HepG2 (cell line): Measurements from ENCODE around the gene NAXD. TPM values are rescaled to one million over a fixed set of nuclear protein-coding genes. Genes with fewer than 3 reads are reported as not detected.
A peak's percentile ranks its signal among the peaks of the same experiment; 100 is the strongest.

Experiments
- ATF5 ChIP-seq: sonication (generic); formaldehyde crosslinking; IDR thresholded peaks from 2 replicates; pipeline ENCODE4 v1.4.0; 2020; ENCODE audit warnings: mild to moderate bottlenecking, low read depth, missing genetic modification reagents
- CAMTA2 ChIP-seq: sonication (generic); formaldehyde crosslinking; IDR thresholded peaks from 2 replicates; pipeline ENCODE4 v1.4.0; 2020; ENCODE audit warnings: mild to moderate bottlenecking, missing genetic modification reagents, borderline replicate concordance
- ELF3 ChIP-seq: IDR thresholded peaks from 2 replicates; pipeline ENCODE4 v1.6.1; 2016; ENCODE audit warnings: missing genetic modification reagents, missing compliant biosample characterization
- IRF1 ChIP-seq: sonication (generic); formaldehyde crosslinking; IDR thresholded peaks from 2 replicates; pipeline ENCODE4 v1.4.0; 2020; ENCODE audit warnings: low read depth, mild to moderate bottlenecking, missing genetic modification reagents
- NCOA5 ChIP-seq: sonication (generic); formaldehyde crosslinking; IDR thresholded peaks from 2 replicates; pipeline ENCODE4 v1.4.0; 2020; ENCODE audit warnings: missing genetic modification reagents
- RAD51 ChIP-seq: fragments of 450-650 bp; IDR thresholded peaks from 2 replicates; pipeline ENCODE4 v1.6.1; 2016; ENCODE audit warnings: borderline replicate concordance
- SOX6 ChIP-seq, 2 experiments: fragments of 450-650 bp in 1 of 2; sonication (generic) in 1 of 2; formaldehyde crosslinking in 1 of 2; IDR thresholded peaks; 2 replicates each; pipeline versions ENCODE4 v1.4.0 to v1.6.1; 2017 to 2020; ENCODE audit warnings: antibody characterized with exemption in 1 of 2, mild to moderate bottlenecking in 1 of 2, missing genetic modification reagents in 1 of 2
- SP4 ChIP-seq: sonication (generic); formaldehyde crosslinking; IDR thresholded peaks from 2 replicates; pipeline ENCODE4 v1.8.1; 2023; ENCODE audit warnings: mild to moderate bottlenecking, missing genetic modification reagents
- TFE3 ChIP-seq: IDR thresholded peaks from 2 replicates; pipeline ENCODE4 v1.6.1; 2016
- ZBTB21 ChIP-seq: sonication (generic); formaldehyde crosslinking; IDR thresholded peaks from 2 replicates; pipeline ENCODE4 v1.4.0; 2020; ENCODE audit warnings: missing genetic modification reagents
- ZNF317 ChIP-seq: sonication (generic); formaldehyde crosslinking; IDR thresholded peaks from 2 replicates; pipeline ENCODE4 v1.5.0; 2020; ENCODE audit warnings: mild to moderate bottlenecking, missing genetic modification reagents
- ZNF616 ChIP-seq: sonication (generic); formaldehyde crosslinking; IDR thresholded peaks from 2 replicates; pipeline ENCODE4 v1.5.0; 2020; ENCODE audit warnings: low read depth, mild to moderate bottlenecking, missing genetic modification reagents
- polyA plus RNA-seq, 8 experiments: library from polyadenylated mRNA; depleted of rRNA in 3 of 8; stranded (reverse) in 7 of 8; unstranded in 1 of 8; fragments of >200 nt; fragmentation: Illumina TruSeq in 4 of 8; extraction: Trizol in 4 of 8; gene quantifications; 2 replicates each; pipeline versions ENCODE4 v1.2.1 to v1.2.3, GENCODE V29; 2011 to 2016; ENCODE audit warnings: low read depth in 4 of 8, missing spikeins in 1 of 8, mixed read lengths in 1 of 8; ENCODE audit not compliant: insufficient read depth in 1 of 8
- total RNA-seq, 5 experiments: library from RNA; depleted of rRNA; stranded (reverse); fragments of >200 nt; fragmentation: Illumina TruSeq; extraction: Trizol; gene quantifications; 2 replicates each; pipeline ENCODE4 v1.2.3, GENCODE V29; 2016; ENCODE audit warnings: low read depth in 1 of 5
- TF ChIP-seq, protein P1 (sequence below): IDR thresholded peaks from 2 replicates; pipeline ENCODE4 v1.6.1; 2016
- TF ChIP-seq, protein P2 (sequence below): sonication (generic); formaldehyde crosslinking; IDR thresholded peaks from 2 replicates; pipeline ENCODE4 v1.8.1; 2023; ENCODE audit warnings: missing genetic modification reagents, inconsistent platforms, borderline replicate concordance
- TF ChIP-seq, protein P3 (sequence below): sonication (generic); formaldehyde crosslinking; IDR thresholded peaks from 2 replicates; pipeline ENCODE4 v1.5.0; 2020; ENCODE audit warnings: missing genetic modification reagents
- TF ChIP-seq, protein P4 (sequence below): sonication (generic); formaldehyde crosslinking; IDR thresholded peaks from 2 replicates; pipeline ENCODE4 v1.5.0; 2020; ENCODE audit warnings: missing genetic modification reagents

The NAXD gene
- total and polyA plus RNA-seq, 2 of the 13 experiments (the other 11 are each of a cell fraction or from before 2014, with no cell fraction given) = 19.0 to 23.2 TPM

- TF ChIP-seq SOX6 (IDR thresholded peaks at IDR 0.05) = no peak
- TF ChIP-seq SOX6 (CRISPR knock-in tag; IDR thresholded peaks at IDR 0.05) = peak; percentile 87
- no peak for TF ChIP-seq RAD51
- TF ChIP-seq, protein P1, sequence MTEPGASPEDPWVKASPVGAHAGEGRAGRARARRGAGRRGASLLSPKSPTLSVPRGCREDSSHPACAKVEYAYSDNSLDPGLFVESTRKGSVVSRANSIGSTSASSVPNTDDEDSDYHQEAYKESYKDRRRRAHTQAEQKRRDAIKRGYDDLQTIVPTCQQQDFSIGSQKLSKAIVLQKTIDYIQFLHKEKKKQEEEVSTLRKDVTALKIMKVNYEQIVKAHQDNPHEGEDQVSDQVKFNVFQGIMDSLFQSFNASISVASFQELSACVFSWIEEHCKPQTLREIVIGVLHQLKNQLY = no peak
- TF ChIP-seq SP4 (CRISPR knock-in tag) = no peak
- no peak for TF ChIP-seq ZBTB21 (CRISPR knock-in tag)
- no peak for TF ChIP-seq ATF5 (CRISPR knock-in tag)
- no peak for TF ChIP-seq TFE3 (CRISPR knock-in tag)
- TF ChIP-seq, protein P2, sequence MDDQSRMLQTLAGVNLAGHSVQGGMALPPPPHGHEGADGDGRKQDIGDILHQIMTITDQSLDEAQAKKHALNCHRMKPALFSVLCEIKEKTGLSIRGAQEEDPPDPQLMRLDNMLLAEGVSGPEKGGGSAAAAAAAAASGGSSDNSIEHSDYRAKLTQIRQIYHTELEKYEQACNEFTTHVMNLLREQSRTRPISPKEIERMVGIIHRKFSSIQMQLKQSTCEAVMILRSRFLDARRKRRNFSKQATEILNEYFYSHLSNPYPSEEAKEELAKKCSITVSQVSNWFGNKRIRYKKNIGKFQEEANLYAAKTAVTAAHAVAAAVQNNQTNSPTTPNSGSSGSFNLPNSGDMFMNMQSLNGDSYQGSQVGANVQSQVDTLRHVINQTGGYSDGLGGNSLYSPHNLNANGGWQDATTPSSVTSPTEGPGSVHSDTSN (CRISPR knock-in tag) = no peak
- peak; percentile 37; the same call in 1 of the 2 replicates for TF ChIP-seq ELF3
- TF ChIP-seq ZNF317 = no peak
- no peak for TF ChIP-seq ZNF616 (CRISPR knock-in tag)
- TF ChIP-seq IRF1 = no peak
- TF ChIP-seq, protein P3, sequence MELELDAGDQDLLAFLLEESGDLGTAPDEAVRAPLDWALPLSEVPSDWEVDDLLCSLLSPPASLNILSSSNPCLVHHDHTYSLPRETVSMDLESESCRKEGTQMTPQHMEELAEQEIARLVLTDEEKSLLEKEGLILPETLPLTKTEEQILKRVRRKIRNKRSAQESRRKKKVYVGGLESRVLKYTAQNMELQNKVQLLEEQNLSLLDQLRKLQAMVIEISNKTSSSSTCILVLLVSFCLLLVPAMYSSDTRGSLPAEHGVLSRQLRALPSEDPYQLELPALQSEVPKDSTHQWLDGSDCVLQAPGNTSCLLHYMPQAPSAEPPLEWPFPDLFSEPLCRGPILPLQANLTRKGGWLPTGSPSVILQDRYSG (CRISPR knock-in tag) = no peak
- no peak for TF ChIP-seq NCOA5
- no peak for TF ChIP-seq CAMTA2 (CRISPR knock-in tag)
- TF ChIP-seq, protein P4, sequence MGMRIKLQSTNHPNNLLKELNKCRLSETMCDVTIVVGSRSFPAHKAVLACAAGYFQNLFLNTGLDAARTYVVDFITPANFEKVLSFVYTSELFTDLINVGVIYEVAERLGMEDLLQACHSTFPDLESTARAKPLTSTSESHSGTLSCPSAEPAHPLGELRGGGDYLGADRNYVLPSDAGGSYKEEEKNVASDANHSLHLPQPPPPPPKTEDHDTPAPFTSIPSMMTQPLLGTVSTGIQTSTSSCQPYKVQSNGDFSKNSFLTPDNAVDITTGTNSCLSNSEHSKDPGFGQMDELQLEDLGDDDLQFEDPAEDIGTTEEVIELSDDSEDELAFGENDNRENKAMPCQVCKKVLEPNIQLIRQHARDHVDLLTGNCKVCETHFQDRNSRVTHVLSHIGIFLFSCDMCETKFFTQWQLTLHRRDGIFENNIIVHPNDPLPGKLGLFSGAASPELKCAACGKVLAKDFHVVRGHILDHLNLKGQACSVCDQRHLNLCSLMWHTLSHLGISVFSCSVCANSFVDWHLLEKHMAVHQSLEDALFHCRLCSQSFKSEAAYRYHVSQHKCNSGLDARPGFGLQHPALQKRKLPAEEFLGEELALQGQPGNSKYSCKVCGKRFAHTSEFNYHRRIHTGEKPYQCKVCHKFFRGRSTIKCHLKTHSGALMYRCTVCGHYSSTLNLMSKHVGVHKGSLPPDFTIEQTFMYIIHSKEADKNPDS (CRISPR knock-in tag) = no peak
Observed at GRCh38 chr13:110576736-110577476, 38.4 kb upstream of the NAXD start (continued).
